Osteocyte (in vitro differentiated cells): ENCODE results near the gene ARGLU1. TPM values are rescaled to one million over a fixed set of nuclear protein-coding genes. Genes with fewer than 3 reads are reported as not detected.

Source experiments
- DNase-seq: peaks from one replicate; pipeline ENCODE4 v3.0.0; 2021; ENCODE audit warnings: mixed read lengths; ENCODE audit not compliant: unreplicated experiment; ENCODE audit errors: extremely low spot score
- H3K27ac Mint-ChIP-seq: one replicate; pipeline ENCODE4 v1.8.0; 2021; ENCODE audit warnings: mild to moderate bottlenecking, mixed read lengths; ENCODE audit not compliant: unreplicated experiment
- H3K27me3 Mint-ChIP-seq: one replicate; pipeline ENCODE4 v1.8.0; 2021; ENCODE audit warnings: mixed read lengths; ENCODE audit not compliant: unreplicated experiment
- H3K36me3 Mint-ChIP-seq: one replicate; pipeline ENCODE4 v1.8.0; 2021; ENCODE audit warnings: mixed read lengths; ENCODE audit not compliant: unreplicated experiment
- H3K4me1 Mint-ChIP-seq: one replicate; pipeline ENCODE4 v1.8.0; 2021; ENCODE audit warnings: mixed read lengths; ENCODE audit not compliant: unreplicated experiment
- H3K4me3 Mint-ChIP-seq: one replicate; pipeline ENCODE4 v1.8.0; 2021; ENCODE audit warnings: mild to moderate bottlenecking, moderate library complexity, mixed read lengths; ENCODE audit not compliant: unreplicated experiment
- H3K9me3 Mint-ChIP-seq: one replicate; pipeline ENCODE4 v1.8.0; 2021; ENCODE audit warnings: mixed read lengths; ENCODE audit not compliant: unreplicated experiment
- total RNA-seq: library from RNA; stranded (reverse); gene quantifications from 2 replicates; pipeline ENCODE4 v1.2.1, GENCODE V29; 2021
- TF ChIP-seq, protein P1 (sequence below): fragments of 200-600 bp; sonication (generic); IDR thresholded peaks from 2 replicates; pipeline ENCODE4 v1.5.0; 2021; ENCODE audit warnings: antibody characterized with exemption, mild to moderate bottlenecking, moderate library complexity

ARGLU1 gene
- total RNA-seq, 1 donor from 2014 or later, result 78.8 TPM

GRCh38 chr13:106561551-106562170 is 6.3 kb downstream of the ARGLU1 start:
- H3K36me3 Mint-ChIP-seq, result peaks cover 22% of the 10 kb centered on the region
- no peak overlapping the region for H3K4me3 Mint-ChIP-seq
- no peaks in the 10 kb centered on the region for H3K9me3 Mint-ChIP-seq
- H3K4me1 Mint-ChIP-seq, result peaks cover 44% of the 10 kb centered on the region
- no peaks in the 10 kb centered on the region for H3K27me3 Mint-ChIP-seq
- TF ChIP-seq, protein P1, sequence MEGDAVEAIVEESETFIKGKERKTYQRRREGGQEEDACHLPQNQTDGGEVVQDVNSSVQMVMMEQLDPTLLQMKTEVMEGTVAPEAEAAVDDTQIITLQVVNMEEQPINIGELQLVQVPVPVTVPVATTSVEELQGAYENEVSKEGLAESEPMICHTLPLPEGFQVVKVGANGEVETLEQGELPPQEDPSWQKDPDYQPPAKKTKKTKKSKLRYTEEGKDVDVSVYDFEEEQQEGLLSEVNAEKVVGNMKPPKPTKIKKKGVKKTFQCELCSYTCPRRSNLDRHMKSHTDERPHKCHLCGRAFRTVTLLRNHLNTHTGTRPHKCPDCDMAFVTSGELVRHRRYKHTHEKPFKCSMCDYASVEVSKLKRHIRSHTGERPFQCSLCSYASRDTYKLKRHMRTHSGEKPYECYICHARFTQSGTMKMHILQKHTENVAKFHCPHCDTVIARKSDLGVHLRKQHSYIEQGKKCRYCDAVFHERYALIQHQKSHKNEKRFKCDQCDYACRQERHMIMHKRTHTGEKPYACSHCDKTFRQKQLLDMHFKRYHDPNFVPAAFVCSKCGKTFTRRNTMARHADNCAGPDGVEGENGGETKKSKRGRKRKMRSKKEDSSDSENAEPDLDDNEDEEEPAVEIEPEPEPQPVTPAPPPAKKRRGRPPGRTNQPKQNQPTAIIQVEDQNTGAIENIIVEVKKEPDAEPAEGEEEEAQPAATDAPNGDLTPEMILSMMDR, result no peak
- no peak for DNase-seq
- H3K27ac Mint-ChIP-seq, result no peak overlapping the region

DNA sequence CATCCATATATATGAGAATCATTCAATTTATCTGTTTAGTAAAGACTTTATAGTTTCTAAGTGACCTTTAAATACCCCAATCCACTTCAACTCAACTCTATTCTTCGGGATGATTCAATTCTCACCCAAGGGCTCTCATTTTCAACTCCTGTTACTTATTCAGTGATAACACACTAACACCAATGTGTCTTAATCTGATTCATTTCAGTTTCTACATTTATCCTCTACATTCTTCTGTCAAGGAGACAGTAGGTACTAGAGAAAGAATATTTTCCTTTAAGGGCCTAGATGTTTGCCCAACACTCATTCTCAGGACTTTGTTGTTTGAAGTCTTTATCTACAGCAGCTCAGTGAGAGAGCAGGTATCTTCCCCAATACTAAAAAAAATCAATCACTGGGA is 7.1 kb downstream of the ARGLU1 start:
- Mint-ChIP-seq H3K36me3 (peaks cover 29% of the 10 kb centered on the region), H3K4me3 (no peak overlapping the region), H3K9me3 (no peaks in the 10 kb centered on the region), H3K4me1 (peaks cover 41% of the 10 kb centered on the region), H3K27me3 (no peaks in the 10 kb centered on the region), H3K27ac (no peak overlapping the region)
- TF ChIP-seq, protein P1, result no peak
- DNase-seq, result no peak

GRCh38 chr13:106558527-106558926 is 9.4 kb downstream of the ARGLU1 start:
- TF ChIP-seq, protein P1, result no peak
- Mint-ChIP-seq H3K36me3 (peaks cover 50% of the 10 kb centered on the region), H3K4me1 (peaks cover 21% of the 10 kb centered on the region), H3K27ac (no peak overlapping the region), H3K27me3 (no peaks in the 10 kb centered on the region), H3K4me3 (no peak overlapping the region), H3K9me3 (no peaks in the 10 kb centered on the region)
- DNase-seq, result no peak

- Mint-ChIP-seq H3K36me3 (peaks cover 62% of the 10 kb centered on the region), H3K27ac (peak overlapping the region; percentile 40), H3K9me3 (no peaks in the 10 kb centered on the region), H3K27me3 (no peaks in the 10 kb centered on the region), H3K4me3 (no peak overlapping the region), H3K4me1 (peaks cover 13% of the 10 kb centered on the region)
- DNase-seq, result no peak
- TF ChIP-seq, protein P1, result no peak
Observed at GRCh38 chr13:106555631-106556328, 12.2 kb downstream of the ARGLU1 start.

- Mint-ChIP-seq H3K27me3 (no peaks in the 10 kb centered on the region), H3K4me1 (peaks cover 15% of the 10 kb centered on the region), H3K9me3 (no peaks in the 10 kb centered on the region), H3K36me3 (peaks cover 57% of the 10 kb centered on the region), H3K4me3 (no peak overlapping the region), H3K27ac (no peak overlapping the region)
- TF ChIP-seq, protein P1, result no peak
- no peak for DNase-seq
Observed at GRCh38 chr13:106551751-106552150, 16.2 kb downstream of the ARGLU1 start.
